ENCODE results near the gene ZNF292.

GRCh38 chr6:87251225-87251624 lies 95.9 kb downstream of the ZNF292 start:
- no peak for TF ChIP-seq CTCF (IDR thresholded peaks at IDR 0.05)
- TF ChIP-seq ZFX (IDR thresholded peaks at IDR 0.05; ENCODE audit: borderline replicate concordance), result no peak
